Keratinocyte (primary cell): Measurements from ENCODE around the gene EDC3. TPM values are rescaled to one million over a fixed set of nuclear protein-coding genes. Genes with fewer than 3 reads are reported as not detected.

Experiments used
- DNase-seq: peaks from one replicate; pipeline ENCODE4 v3.0.0-alpha.2; 2011; ENCODE audit warnings: low read depth, missing footprints, low spot score
- FAIRE-seq: peaks from 2 replicates; lab custom pipeline; 2011; peaks lifted over from hg19 to GRCh38; lab: Jason Lieb, UNC
- H2AFZ ChIP-seq: 2 replicates; pipeline ENCODE4 v1.6.0; 2012; ENCODE audit warnings: low read length, control low read depth, inconsistent platforms; ENCODE audit not compliant: control insufficient read depth
- H3K27ac ChIP-seq: 2 replicates; pipeline ENCODE4 v1.5.1; 2011; ENCODE audit warnings: low read length; ENCODE audit not compliant: control insufficient read depth, insufficient read depth
- H3K27me3 ChIP-seq: 3 replicates; pipeline ENCODE4 v1.6.0; 2011; ENCODE audit warnings: low read length; ENCODE audit not compliant: control insufficient read depth, insufficient read depth; ENCODE audit errors: extremely low read depth
- H3K36me3 ChIP-seq, 2 experiments: 2 replicates in 1 of 2; 3 replicates in 1 of 2; pipeline ENCODE4 v1.5.1; 2011; ENCODE audit warnings: low read length in 2 of 2, mild to moderate bottlenecking in 1 of 2; ENCODE audit not compliant: control insufficient read depth in 2 of 2, insufficient read depth in 2 of 2; ENCODE audit errors: extremely low read depth in 1 of 2
- H3K4me1 ChIP-seq: 3 replicates; pipeline ENCODE4 v1.5.1; 2011; ENCODE audit warnings: low read length; ENCODE audit not compliant: control insufficient read depth, insufficient read depth; ENCODE audit errors: extremely low read depth
- H3K4me2 ChIP-seq: 3 replicates; pipeline ENCODE4 v1.6.0; 2011; ENCODE audit warnings: low read depth, low read length; ENCODE audit not compliant: control insufficient read depth, insufficient read depth; ENCODE audit errors: extremely low read depth
- H3K4me3 ChIP-seq, 3 experiments: fragments of 200-600 bp in 1 of 3; sonication (generic) in 1 of 3; 2 replicates in 2 of 3; 3 replicates in 1 of 3; pipeline ENCODE4 v1.5.1; 2011 to 2016; ENCODE audit warnings: low read length in 3 of 3, mild to moderate bottlenecking in 3 of 3, control low read depth in 2 of 3, inconsistent platforms in 1 of 3, low read depth in 1 of 3, mixed read lengths in 1 of 3, mixed run types in 1 of 3, moderate library complexity in 1 of 3; ENCODE audit not compliant: control insufficient read depth in 2 of 3, insufficient read depth in 2 of 3; ENCODE audit errors: extremely low read depth in 1 of 3
- H3K79me2 ChIP-seq: 2 replicates; pipeline ENCODE4 v1.6.0; 2012; ENCODE audit warnings: low read length; ENCODE audit not compliant: control insufficient read depth, insufficient read depth
- H3K9ac ChIP-seq: 3 replicates; pipeline ENCODE4 v1.6.0; 2011; ENCODE audit warnings: low read length; ENCODE audit not compliant: control insufficient read depth, insufficient read depth; ENCODE audit errors: extremely low read depth
- H3K9me1 ChIP-seq: 3 replicates; pipeline ENCODE4 v1.6.0; 2011; ENCODE audit warnings: low read length; ENCODE audit not compliant: control insufficient read depth, insufficient read depth; ENCODE audit errors: extremely low read depth
- H3K9me3 ChIP-seq: 2 replicates; pipeline ENCODE4 v1.5.1; 2012; ENCODE audit warnings: low read depth, low read length; ENCODE audit not compliant: control insufficient read depth
- H4K20me1 ChIP-seq: 3 replicates; pipeline ENCODE4 v1.6.0; 2011; ENCODE audit warnings: low read length; ENCODE audit not compliant: control insufficient read depth, insufficient read depth; ENCODE audit errors: extremely low read depth
- CTCF ChIP-seq, 3 experiments: IDR thresholded peaks in 1 of 3; conservative IDR thresholded peaks in 1 of 3; optimal IDR thresholded peaks in 1 of 3; 2 replicates in 2 of 3; 3 replicates in 1 of 3; pipeline versions ENCODE3 to v1.5.1; 2011; ENCODE audit warnings: low read length in 3 of 3, mild to moderate bottlenecking in 3 of 3, moderate library complexity in 2 of 3, control low read depth in 1 of 3, inconsistent platforms in 1 of 3; ENCODE audit not compliant: insufficient read depth in 2 of 3; ENCODE audit errors: extremely low read depth in 1 of 3
- EZH2 ChIP-seq: IDR thresholded peaks from one replicate; pipeline ENCODE4 v1.6.1; 2012; ENCODE audit warnings: inconsistent platforms, mild to moderate bottlenecking, low read length, moderate library complexity
- dilution Hi-C: fragments of 300-500 bp; cut with MboI; formaldehyde crosslinking; loops from one replicate; pipeline ENCODE4 v1.7.0; 2020; ENCODE audit warnings: low sequenced_read_pairs; ENCODE audit not compliant: extremely low pct_ligation_motif_present
- polyA plus RNA-seq, 5 experiments: library from polyadenylated mRNA; depleted of rRNA in 3 of 5; stranded (reverse) in 3 of 5; stranded (forward) in 1 of 5; unstranded in 1 of 5; fragments of >200 nt; gene quantifications; 1 replicate in 1 of 5; 2 replicates in 3 of 5; 3 replicates in 1 of 5; pipeline versions ENCODE4 v1.2.1 to v1.2.3, GENCODE V29; 2011 to 2012; ENCODE audit warnings: missing spikeins in 2 of 5, low read depth in 1 of 5, low replicate concordance in 1 of 5

EDC3 gene
- polyA plus RNA-seq, 1 donor (not counting 4 experiments of a cell fraction or from before 2014, with no cell fraction given) = 33.6 TPM

- TF ChIP-seq EZH2 (no peak), CTCF (optimal IDR thresholded peaks at IDR 0.05 in 1 of 3, IDR thresholded peaks at IDR 0.05 in 1 of 3, conservative IDR thresholded peaks at IDR 0.05 in 1 of 3; ENCODE audit: extremely low read depth in 1 of 3, insufficient read depth in 2 of 3, low read length in 3 of 3) (no peak)
- no peak for FAIRE-seq
- Histone ChIP-seq H3K36me3 (peaks cover 0 to 2% of the 10 kb centered on the region in 2 experiments), H3K4me3 (no peak overlapping the region), H2AFZ (no peak overlapping the region), H3K9me1 (peaks cover 3% of the 10 kb centered on the region), H3K4me2 (no peak overlapping the region), H3K27ac (no peak overlapping the region), H3K4me1 (peaks cover 11% of the 10 kb centered on the region), H3K79me2 (peaks cover 20% of the 10 kb centered on the region), H4K20me1 (peaks cover 8% of the 10 kb centered on the region), H3K27me3 (no peaks in the 10 kb centered on the region), H3K9me3 (no peaks in the 10 kb centered on the region), H3K9ac (no peak overlapping the region)
- DNase-seq = no peak
- dilution Hi-C loops = no loop called here
Observed at GRCh38 chr15:74657846-74658245, 38.0 kb downstream of the EDC3 start.

- Histone ChIP-seq H3K4me2 (no peak overlapping the region), H3K27ac (no peak overlapping the region), H4K20me1 (peaks cover 8% of the 10 kb centered on the region), H3K36me3 (peaks cover 0 to 2% of the 10 kb centered on the region in 2 experiments), H2AFZ (no peak overlapping the region), H3K9me3 (no peaks in the 10 kb centered on the region), H3K9me1 (peaks cover 3% of the 10 kb centered on the region), H3K9ac (no peak overlapping the region), H3K79me2 (peaks cover 15% of the 10 kb centered on the region), H3K4me3 (no peak overlapping the region), H3K4me1 (peaks cover 11% of the 10 kb centered on the region), H3K27me3 (no peaks in the 10 kb centered on the region)
- no peak for DNase-seq
- dilution Hi-C loops = no loop called here
- TF ChIP-seq CTCF (optimal IDR thresholded peaks at IDR 0.05 in 1 of 3, IDR thresholded peaks at IDR 0.05 in 1 of 3, conservative IDR thresholded peaks at IDR 0.05 in 1 of 3; ENCODE audit: extremely low read depth in 1 of 3, insufficient read depth in 2 of 3, low read length in 3 of 3) (no peak), EZH2 (no peak)
- no peak for FAIRE-seq
Observed at GRCh38 chr15:74656935-74657535, 38.8 kb downstream of the EDC3 start.
